ENCODE results near the gene SLC9A7.
A peak's percentile ranks its signal among the peaks of the same experiment; 100 is the strongest.

Gene SLC9A7

DNA sequence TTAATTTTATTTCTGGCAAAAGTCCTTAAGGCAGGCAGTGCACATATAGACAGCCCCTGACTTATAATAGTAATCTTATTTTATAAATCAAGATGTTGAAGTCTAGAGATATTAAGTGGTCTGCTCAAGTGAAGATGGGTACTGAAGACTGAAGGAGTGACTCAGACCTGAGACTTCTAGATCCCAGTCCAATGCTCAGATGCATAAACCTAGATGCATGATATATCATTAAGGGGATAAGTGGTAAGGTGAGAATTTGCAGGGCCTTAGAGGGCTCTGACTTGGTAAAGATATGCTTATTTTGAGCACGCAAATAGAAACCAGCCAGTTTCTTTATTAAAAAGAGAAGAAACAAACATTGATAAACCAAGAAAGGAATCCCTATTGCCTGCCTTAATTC lies 42.9 kb downstream of the SLC9A7 start:
- TF ChIP-seq, protein P1, sequence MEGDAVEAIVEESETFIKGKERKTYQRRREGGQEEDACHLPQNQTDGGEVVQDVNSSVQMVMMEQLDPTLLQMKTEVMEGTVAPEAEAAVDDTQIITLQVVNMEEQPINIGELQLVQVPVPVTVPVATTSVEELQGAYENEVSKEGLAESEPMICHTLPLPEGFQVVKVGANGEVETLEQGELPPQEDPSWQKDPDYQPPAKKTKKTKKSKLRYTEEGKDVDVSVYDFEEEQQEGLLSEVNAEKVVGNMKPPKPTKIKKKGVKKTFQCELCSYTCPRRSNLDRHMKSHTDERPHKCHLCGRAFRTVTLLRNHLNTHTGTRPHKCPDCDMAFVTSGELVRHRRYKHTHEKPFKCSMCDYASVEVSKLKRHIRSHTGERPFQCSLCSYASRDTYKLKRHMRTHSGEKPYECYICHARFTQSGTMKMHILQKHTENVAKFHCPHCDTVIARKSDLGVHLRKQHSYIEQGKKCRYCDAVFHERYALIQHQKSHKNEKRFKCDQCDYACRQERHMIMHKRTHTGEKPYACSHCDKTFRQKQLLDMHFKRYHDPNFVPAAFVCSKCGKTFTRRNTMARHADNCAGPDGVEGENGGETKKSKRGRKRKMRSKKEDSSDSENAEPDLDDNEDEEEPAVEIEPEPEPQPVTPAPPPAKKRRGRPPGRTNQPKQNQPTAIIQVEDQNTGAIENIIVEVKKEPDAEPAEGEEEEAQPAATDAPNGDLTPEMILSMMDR (IDR thresholded peaks at IDR 0.05; ENCODE audit: insufficient read depth, missing control alignments), result no peak
- DNase-seq (ENCODE audit: insufficient read length, low spot score) (no peak), FAIRE-seq (no peak)

DNA sequence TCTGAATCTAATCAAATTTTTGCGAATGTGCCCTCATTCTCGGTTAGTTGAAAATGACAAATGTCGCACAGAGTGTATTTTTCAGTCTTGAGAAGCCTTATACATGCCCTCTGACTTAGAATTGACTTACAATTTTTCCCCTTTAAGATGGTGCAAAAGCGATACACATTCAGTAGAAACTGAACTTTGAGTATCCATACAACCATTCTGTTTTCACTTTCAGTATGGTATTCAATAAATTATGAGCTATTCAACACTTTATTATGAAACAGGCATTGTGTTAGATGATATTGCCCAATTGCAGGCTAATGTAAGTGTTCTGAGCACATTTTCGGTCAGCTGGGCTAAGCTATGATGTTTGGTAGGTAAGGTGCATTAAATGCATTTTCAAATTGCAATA lies 43.4 kb downstream of the SLC9A7 start:
- no peak for FAIRE-seq
- DNase-seq (ENCODE audit: insufficient read length, low spot score), result no peak
- TF ChIP-seq, protein P1 (IDR thresholded peaks at IDR 0.05; ENCODE audit: insufficient read depth, missing control alignments), result no peak

DNA sequence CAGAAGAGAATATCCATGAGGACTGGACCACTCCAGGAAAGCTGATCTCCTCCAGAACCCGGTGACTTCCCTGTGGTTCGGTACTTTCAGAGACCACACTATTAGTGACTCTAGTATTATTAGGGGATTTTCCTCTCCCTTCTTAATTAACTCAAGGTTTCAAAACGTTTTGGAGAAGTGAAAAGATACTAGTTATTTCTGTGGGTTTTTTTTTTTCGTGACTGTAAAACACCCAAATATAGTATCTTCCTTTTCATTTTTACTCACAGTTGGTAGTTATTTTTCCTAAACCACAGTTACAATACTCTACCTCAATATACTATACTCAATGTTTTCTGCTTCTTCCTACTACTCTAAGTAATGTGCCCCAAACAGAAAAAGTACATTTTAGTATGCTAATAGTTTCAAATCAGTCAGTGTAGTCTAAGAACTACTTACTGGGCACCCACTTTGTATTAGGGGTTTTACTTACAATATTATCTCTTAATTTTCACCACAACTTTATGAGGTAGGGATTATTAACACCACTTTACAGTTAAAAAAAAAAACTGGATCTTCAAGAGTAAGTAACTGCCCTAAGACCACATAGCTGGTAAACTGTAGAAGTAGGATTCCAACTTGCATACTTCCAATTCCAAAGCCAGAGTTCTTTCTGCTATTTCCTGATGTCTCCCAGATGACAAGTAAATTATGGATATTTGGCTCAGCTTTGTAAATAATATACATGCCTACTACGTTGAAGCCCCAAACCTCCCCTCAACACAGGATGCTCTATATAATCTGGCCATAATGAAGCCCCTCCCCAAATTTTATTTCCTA lies 45.0 kb downstream of the SLC9A7 start:
- no peak for FAIRE-seq
- DNase-seq (ENCODE audit: insufficient read length, low spot score), result no peak
- TF ChIP-seq, protein P1 (IDR thresholded peaks at IDR 0.05; ENCODE audit: insufficient read depth, missing control alignments), result no peak

DNA sequence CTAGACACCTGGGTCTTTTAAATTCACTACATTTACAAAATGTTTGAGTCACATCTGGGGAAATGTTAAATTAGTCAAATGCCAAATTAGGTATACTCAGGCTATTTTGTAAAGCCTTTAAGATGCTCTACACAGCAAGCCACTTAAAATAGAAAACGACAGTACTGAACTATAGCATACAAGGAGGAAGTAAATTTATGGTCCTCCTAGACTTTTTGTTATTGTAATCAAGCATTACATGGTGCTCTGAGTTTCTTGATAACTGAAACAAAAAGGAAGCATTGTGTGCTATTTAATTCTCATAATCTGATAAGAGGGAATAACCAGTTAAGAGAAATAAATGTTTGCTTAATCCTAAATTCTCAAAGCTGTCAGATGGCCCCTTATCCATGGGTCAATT lies 46.2 kb downstream of the SLC9A7 start:
- TF ChIP-seq, protein P1 (IDR thresholded peaks at IDR 0.05; ENCODE audit: insufficient read depth, missing control alignments), result no peak
- FAIRE-seq (peak; percentile 97), DNase-seq (ENCODE audit: insufficient read length, low spot score) (no peak)

DNA sequence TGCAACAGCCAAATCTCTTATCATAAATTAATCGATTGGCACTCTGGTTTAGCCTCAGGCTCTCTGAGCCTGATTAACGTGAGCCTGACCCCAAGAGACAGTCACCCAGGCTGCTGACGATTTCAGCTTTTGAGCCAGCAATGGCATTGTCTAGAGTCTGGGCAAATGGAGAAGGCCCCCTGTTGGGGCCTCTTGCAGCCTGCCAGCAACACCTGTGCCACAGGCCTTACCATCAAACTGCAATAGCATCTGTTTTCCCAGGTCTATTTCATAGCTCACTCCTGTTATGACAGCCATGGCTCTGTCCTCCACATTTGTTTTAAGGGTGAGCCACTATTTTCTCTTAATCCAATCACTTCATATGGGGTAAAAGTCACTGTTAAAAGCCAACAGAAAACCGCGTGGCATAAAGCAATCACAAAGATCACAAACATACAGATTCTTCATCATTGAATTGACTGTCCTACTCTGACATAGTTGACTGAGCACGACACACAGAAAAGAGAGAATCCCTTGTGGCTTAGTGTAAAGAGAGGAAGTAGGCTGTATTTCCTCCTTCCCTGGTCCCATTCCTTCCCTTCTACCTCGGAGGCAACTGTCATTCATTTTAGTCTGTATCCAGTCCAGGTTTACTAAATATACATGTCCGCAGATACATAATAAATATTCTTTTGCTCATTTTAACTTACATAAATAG lies 47.8 kb downstream of the SLC9A7 start:
- FAIRE-seq, result no peak
- TF ChIP-seq, protein P1 (IDR thresholded peaks at IDR 0.05; ENCODE audit: insufficient read depth, missing control alignments), result no peak
- DNase-seq (ENCODE audit: insufficient read length, low spot score), result no peak

DNA sequence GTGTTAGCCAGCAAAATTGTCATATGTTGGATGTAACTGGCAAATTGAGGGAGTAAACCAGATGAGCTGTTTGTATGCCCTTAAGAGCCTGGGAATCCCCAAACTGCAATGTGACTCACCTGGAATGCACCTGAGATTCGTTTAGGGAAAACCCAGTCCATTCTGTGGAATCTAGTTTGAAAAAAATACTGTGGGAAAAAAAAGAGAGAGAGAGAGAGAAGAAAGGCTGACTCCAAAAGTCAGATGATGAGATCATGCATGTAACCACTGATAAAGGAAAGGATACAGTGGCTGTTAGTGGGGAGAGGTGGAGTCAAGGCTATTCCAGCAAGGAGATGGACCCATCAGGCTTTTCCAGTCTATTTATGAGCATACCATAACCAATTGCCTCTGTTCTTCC lies 48.5 kb downstream of the SLC9A7 start:
- FAIRE-seq, result peak; percentile 63
- TF ChIP-seq, protein P1 (IDR thresholded peaks at IDR 0.05; ENCODE audit: insufficient read depth, missing control alignments), result no peak
- DNase-seq (ENCODE audit: insufficient read length, low spot score), result no peak
